NAMALWA (cell line): ENCODE measurements around the gene DDX54.
"Not testable (repeated sequence)": the region's sequence is repeated elsewhere in the genome, so short reads cannot be mapped to it uniquely, and the experiment has no call there.

Experiments
- DNase-seq: peaks from one replicate; pipeline ENCODE4 v3.0.0-alpha.2; 2015; ENCODE audit warnings: low spot score

DDX54 gene

DNA sequence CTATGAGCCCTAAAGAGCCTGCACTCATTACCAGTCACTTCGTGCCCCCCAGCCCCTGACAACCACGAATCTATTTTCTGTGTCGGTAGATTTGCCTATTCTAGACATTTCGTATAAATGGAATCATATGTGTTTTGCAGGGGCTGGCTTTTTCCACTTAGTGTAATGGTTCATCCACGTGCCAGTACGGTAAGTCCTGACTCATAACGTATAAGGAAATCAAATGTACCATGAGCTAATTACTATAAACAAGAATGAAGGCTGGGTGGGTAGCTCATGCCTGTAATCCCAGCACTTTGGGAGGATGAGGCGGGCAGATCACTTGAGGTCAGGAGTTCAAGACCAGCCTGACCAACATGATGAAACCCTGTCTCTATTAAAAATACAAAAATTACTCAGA, 67.6 kb downstream of the DDX54 start:
- DNase-seq, result not testable (repeated sequence)

DNA sequence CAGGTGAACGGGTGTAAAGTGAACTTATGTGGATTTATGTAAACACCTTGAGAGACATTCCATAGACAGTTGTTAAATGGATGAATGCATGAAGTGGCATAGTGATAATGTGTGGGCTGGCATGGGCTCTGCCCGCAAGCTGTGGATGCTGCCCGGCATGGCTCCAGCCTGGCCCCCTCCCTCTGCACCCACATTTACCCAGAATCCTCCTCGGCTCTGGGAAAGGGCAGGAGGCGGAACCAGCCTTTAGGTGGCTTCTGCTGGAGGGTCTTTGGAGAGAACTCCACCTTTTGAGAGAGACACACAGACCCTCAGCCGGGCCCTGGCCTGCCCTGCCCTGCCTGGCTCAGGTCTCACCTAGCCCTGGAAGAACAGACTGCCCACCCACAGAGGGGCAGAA, 68.4 kb downstream of the DDX54 start:
- DNase-seq, result no peak

DNA sequence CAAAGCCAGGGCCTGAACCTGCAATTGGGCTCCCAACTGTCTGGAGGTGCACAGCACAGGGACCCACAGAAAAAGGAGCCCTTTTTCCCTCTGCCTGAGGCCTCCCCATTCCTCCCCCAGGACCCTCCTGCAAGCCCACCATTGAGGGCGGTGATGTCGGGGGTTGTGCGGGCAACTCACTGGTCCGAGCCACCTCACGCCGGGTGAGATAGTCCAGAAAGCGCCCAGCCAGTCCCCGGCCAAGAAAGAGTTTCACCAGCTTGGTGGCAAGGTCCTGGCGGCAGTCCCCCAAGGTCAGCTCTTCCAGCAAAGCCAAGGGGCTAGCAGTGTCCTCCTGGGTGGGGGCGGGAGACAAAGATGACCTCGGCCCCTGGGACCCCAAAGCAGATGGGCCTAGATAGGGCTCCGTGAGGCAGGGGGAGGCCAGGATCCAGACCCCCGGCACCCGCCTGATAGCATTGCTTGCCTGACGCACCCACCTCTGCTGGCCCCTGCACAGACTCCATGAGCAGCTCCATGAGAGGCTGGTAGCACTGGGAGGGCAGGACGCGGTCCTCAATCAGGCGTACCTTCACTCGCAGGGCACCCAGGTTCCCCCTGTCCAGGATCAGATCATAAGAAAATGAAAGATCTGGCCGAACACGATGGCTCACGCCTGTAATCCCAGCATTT, 69.7 kb downstream of the DDX54 start:
- no peak for DNase-seq

DNA sequence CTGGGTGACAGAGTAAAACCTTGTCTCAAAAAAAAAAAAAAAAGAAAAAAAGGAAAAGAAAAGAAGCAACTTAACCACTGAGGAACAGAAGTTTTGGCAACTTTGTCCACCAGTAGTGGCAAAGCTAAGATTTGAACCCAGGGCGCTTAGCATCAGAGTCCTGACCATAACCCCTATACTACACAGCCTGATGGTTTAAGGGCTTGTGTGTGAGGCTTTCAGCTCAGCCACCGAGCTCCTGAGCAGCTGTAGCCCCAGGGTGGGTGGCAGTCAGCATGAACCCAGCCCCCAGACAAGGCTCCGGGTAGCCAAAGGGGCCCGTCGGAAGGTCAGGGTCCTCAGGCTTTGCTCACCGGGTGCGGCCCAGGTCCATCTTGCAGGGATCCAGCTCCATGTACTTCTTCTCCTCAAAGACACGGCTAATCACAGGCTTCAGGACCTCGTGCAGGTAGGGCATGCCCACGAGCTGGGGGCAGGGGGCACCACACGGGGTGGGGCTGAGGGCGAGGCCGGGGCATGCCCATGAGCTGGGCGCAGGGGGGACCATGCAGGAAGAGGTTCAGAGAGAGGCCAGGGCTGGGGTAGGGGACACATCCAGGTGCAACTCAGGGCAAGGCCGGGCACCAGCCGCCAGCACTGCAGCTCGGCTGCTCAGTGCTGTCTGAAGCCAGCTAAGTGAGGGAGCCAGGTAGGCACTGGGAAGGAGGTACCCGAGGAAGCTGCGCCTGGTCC, 70.7 kb downstream of the DDX54 start:
- DNase-seq, result no peak

DNA sequence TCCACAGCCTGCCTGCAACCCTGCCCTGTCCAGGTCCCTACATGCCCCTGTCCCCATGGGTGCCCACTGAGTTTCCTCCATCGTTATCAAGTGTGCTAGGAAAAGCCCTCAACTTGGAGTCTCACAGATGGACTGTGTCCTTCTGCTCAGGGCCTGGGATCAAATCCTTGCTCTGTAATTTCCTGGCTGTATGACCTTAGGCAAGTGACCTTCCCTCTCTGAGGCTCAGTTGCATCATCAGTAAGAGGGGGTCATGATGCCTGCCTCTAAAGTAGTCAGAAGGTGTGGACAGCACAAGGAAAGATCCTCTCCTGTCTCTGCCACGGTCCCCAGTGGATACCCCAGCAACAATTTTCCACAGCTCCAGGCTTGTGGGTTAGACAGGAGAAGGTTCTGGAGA, 71.9 kb downstream of the DDX54 start:
- DNase-seq, result no peak

DNA sequence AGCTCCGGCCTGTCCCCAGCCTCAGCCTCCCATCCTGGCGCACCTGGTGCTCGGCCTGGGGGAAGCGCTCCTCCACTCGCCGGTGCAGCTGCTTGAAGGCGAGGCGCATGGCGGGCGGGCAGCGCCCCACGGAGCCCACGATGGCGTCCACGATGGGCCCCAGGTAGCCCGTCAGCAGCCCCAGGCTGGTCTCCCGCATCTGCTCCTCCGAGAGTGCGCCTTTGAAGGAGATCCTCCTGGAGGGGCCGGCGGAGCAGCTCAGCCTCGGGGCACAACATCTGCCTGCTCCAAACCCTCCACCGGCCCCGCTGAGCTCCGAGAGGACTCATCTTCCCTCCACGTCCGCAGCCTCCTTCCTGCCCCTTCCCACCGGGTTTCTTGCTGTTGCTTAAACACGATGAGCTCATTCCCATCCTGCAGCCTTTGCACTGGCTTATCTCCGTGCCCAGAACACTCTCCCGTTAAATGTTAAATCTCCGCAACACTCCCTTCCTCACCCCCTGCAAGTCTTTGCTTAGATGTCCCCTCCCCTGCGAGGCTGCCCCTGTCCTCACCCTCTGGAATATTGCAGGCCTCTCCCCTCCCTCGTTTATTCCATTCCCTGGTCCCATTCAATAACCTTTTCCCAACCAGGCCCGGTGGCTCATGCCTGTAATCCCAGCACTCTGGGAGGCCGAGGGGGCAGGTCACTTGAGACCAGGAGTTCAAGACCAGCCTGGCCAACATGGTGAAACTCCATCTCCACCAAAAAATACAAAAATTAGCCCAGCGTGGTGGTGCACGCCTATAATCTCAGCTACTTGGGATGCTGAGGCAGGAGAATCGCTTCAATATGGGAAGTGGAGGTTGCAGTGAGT, 73.0 kb downstream of the DDX54 start:
- DNase-seq, result no peak

DNA sequence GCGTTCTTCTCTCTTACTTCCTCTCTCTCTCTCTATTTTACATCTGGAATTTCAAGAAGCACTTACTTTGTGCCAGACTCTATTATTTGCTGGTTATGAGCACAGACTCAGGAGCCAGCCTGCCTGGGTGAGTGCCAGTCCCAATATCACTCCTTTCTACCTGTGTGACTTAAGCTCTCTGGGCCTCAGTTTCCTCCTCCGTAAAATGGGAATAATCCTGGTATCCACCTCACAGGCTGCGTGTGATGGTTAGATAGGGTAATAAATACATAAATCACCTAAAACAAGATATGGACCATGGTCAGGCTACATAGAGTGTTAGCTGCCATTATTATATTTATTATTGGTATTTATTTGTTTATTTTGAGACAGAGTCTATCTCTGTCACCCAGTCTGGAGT, 74.0 kb downstream of the DDX54 start:
- DNase-seq, result no peak

DNA sequence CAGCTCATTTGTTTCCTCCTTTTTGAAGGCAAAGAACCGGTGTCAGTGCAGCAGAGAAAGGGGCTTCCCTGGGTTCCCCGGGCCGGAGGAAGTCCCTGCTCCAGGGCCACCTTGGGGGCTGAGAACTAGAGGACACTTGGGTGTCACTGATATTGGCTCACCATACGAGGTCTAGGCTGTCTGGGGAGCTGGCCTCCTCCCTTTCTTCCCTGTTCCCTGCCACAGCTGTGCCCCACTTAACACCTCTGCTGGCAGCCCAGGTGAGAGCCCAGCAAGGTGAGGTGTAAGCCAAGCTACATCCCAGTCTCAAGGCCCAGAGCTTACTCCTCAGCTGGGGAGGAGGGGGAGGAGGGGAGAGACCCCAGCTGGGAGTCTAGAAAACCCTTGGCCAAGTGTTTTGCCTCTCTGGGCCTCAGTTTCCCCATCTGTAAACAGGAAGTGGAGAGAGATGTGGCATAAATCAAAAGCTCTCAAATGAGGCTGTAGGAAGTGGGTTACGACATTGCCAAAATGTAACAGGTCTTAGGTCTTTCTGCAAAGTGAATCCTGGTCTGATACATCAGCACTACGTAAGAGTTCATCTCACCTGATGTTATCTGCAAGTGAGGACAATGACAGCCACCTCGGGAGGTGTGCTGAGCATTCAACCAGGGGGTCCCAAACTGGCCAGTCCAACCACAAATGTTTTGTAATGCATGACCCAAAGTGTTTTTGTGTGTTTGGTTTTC, 75.2 kb downstream of the DDX54 start:
- no peak for DNase-seq

DNA sequence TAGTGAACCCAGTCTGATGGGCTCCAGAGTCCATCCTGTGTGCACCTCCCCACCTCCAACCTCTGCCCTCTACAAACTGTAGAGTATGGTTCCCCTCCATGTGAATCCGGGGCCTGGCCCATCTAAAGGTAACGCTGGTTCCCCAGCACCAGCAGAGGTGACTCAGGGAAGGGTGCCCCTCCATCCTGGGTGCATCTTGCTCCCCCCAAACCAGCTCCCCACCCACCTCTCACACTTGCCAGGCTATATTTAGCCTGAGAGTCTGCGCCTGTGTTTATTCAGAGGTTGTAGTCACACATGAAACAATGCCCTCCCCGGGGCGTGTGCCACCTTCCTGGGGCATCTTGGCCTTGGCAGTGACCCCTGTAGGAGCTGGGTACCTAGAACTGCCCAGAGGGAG, 75.9 kb downstream of the DDX54 start:
- DNase-seq, result no peak

DNA sequence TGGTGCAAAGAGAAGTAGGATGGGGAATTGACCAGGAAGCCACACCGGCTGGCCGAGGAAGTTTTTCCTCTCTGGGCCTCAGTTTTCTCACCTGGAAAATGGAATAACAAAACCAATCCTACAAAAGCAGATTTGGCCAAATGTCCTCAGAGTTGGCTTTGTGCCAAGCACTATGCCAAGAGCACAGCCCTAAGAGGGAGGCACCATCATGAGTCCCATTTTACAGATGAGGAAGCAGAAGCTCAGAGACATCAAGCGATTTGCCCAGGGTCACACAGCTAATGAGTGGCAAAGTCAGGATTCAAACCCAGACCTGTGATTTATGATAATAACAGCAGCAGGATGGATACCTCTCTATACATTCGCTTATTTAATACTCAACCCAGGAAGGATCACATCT, 77.0 kb downstream of the DDX54 start:
- DNase-seq, result no peak
